Neural progenitor cell (in vitro differentiated cells): ENCODE measurements around the gene EYA4.

ENCODE experiments used
- CTCF ChIP-seq: fragments of 200-600 bp; sonication (generic); IDR thresholded peaks from 2 replicates; pipeline ENCODE4 v1.5.1; 2017; ENCODE audit warnings: antibody characterized with exemption, mild to moderate bottlenecking
- EZH2 ChIP-seq: fragments of 200-600 bp; sonication (generic); IDR thresholded peaks from 2 replicates; pipeline ENCODE4 v1.6.1; 2017; ENCODE audit warnings: antibody characterized with exemption, mild to moderate bottlenecking, moderate library complexity
- EZH2phosphoT487 ChIP-seq: fragments of 200-600 bp; sonication (generic); IDR thresholded peaks from 2 replicates; pipeline ENCODE4 v1.6.1; 2017; ENCODE audit warnings: antibody characterized with exemption

- no peak for TF ChIP-seq CTCF
- TF ChIP-seq EZH2: no peak
- no peak for TF ChIP-seq EZH2phosphoT487
These were observed 107.7 kb downstream of the EYA4 start for GRCh38 chr6:133348846-133349245.
